Duodenal mucosa (tissue), 2 donors: ENCODE data around the gene ATP6V0A1.

Experiments
- H3K27ac ChIP-seq: one replicate; pipeline ENCODE4 v1.7.0; 2013; ENCODE audit warnings: low read depth, low read length
- H3K27me3 ChIP-seq, 2 donors: one replicate each; pipeline ENCODE4 v1.7.0; 2013; ENCODE audit warnings: low read length in 2 of 2, control low read depth in 1 of 2; ENCODE audit not compliant: insufficient read depth in 2 of 2, control insufficient read depth in 1 of 2
- H3K36me3 ChIP-seq, 2 donors: one replicate each; pipeline ENCODE4 v1.7.0; 2013; ENCODE audit warnings: low read length in 2 of 2, control low read depth in 1 of 2; ENCODE audit not compliant: insufficient read depth in 2 of 2, control insufficient read depth in 1 of 2
- H3K4me1 ChIP-seq, 2 donors: one replicate each; pipeline ENCODE4 v1.7.0; 2013; ENCODE audit warnings: low read length in 2 of 2, control low read depth in 1 of 2; ENCODE audit not compliant: insufficient read depth in 2 of 2, control insufficient read depth in 1 of 2
- H3K4me3 ChIP-seq, 2 donors: one replicate each; pipeline ENCODE4 v1.7.0; 2013; ENCODE audit warnings: low read length in 2 of 2, low read depth in 1 of 2
- H3K9ac ChIP-seq, 2 donors: one replicate each; pipeline ENCODE4 v1.7.0; 2013; ENCODE audit warnings: low read length in 2 of 2, low read depth in 1 of 2
- H3K9me3 ChIP-seq, 2 donors: one replicate each; pipeline ENCODE4 v1.7.0; 2013; ENCODE audit warnings: low read length in 2 of 2, control low read depth in 1 of 2; ENCODE audit not compliant: control insufficient read depth in 1 of 2

ATP6V0A1 gene

GRCh38 chr17:42560246-42560645 is 101.6 kb downstream of the ATP6V0A1 start:
- H3K9ac ChIP-seq, result no peak overlapping the region
- H3K9me3 ChIP-seq, result no peaks in the 10 kb centered on the region
- peaks cover 23 to 33% of the 10 kb centered on the region in 2 donors for H3K4me1 ChIP-seq
- no peaks in the 10 kb centered on the region for H3K27me3 ChIP-seq
- H3K36me3 ChIP-seq, result peaks cover 12 to 15% of the 10 kb centered on the region in 2 donors
- no peak overlapping the region for H3K27ac ChIP-seq
- no peak overlapping the region for H3K4me3 ChIP-seq

- H3K36me3 ChIP-seq, result peaks cover 23 to 29% of the 10 kb centered on the region in 2 donors
- peak within 1 kb of the TSS; percentile 84 to 98 for H3K4me3 ChIP-seq
- peak within 1 kb of the TSS; percentile 69 for H3K27ac ChIP-seq
- H3K4me1 ChIP-seq, result peaks cover 29 to 41% of the 10 kb centered on the region in 2 donors
- no peaks in the 10 kb centered on the region for H3K27me3 ChIP-seq
- peak within 1 kb of the TSS; percentile 96 to 98 for H3K9ac ChIP-seq
- H3K9me3 ChIP-seq, result no peaks in the 10 kb centered on the region
Observed at GRCh38 chr17:42561897-42562387, 103.3 kb downstream of the ATP6V0A1 start, which contains the start of gene COASY. Gene COASY, plus strand, starts transcription at chr17:42562148. Its CDS starts 475 bp downstream, at chr17:42562623.

- Histone ChIP-seq H3K27me3 (no peaks in the 10 kb centered on the region), H3K9me3 (no peaks in the 10 kb centered on the region), H3K27ac (peak overlapping the region; percentile 69), H3K4me1 (peaks cover 29 to 43% of the 10 kb centered on the region in 2 donors), H3K4me3 (peak overlapping the region; percentile 84 to 98), H3K36me3 (peaks cover 23 to 29% of the 10 kb centered on the region in 2 donors), H3K9ac (peak overlapping the region; percentile 96 to 98)
Observed at GRCh38 chr17:42562388-42563142, 103.9 kb downstream of the ATP6V0A1 start.

GRCh38 chr17:42563143-42563509 is 104.4 kb downstream of the ATP6V0A1 start:
- no peak overlapping the region for H3K27ac ChIP-seq
- peak overlapping the region; percentile 96 to 98 for H3K9ac ChIP-seq
- no peaks in the 10 kb centered on the region for H3K9me3 ChIP-seq
- H3K4me3 ChIP-seq, result peak overlapping the region; percentile 84 to 98
- peaks cover 23 to 29% of the 10 kb centered on the region in 2 donors for H3K36me3 ChIP-seq
- peaks cover 29 to 47% of the 10 kb centered on the region in 2 donors for H3K4me1 ChIP-seq
- H3K27me3 ChIP-seq, result no peaks in the 10 kb centered on the region

GRCh38 chr17:42563543-42563942 is 104.9 kb downstream of the ATP6V0A1 start:
- H3K9ac ChIP-seq, result peak overlapping the region; percentile 96 to 98
- H3K4me1 ChIP-seq, result peaks cover 33 to 50% of the 10 kb centered on the region in 2 donors
- H3K27me3 ChIP-seq, result no peaks in the 10 kb centered on the region
- peak overlapping the region; percentile 84 to 98 for H3K4me3 ChIP-seq
- no peak overlapping the region for H3K27ac ChIP-seq
- peaks cover 24 to 31% of the 10 kb centered on the region in 2 donors for H3K36me3 ChIP-seq
- no peaks in the 10 kb centered on the region for H3K9me3 ChIP-seq

- peaks cover 37 to 54% of the 10 kb centered on the region in 2 donors for H3K4me1 ChIP-seq
- H3K9ac ChIP-seq, result peak overlapping the region in 1 of 2 donors; percentile 98
- peaks cover 29 to 35% of the 10 kb centered on the region in 2 donors for H3K36me3 ChIP-seq
- no peaks in the 10 kb centered on the region for H3K27me3 ChIP-seq
- H3K27ac ChIP-seq, result no peak overlapping the region
- H3K4me3 ChIP-seq, result peak overlapping the region; percentile 84 to 98
- no peaks in the 10 kb centered on the region for H3K9me3 ChIP-seq
Observed at GRCh38 chr17:42563950-42564349, 105.3 kb downstream of the ATP6V0A1 start.

GRCh38 chr17:42564815-42565522 is 106.3 kb downstream of the ATP6V0A1 start:
- Histone ChIP-seq H3K4me3 (no peak overlapping the region), H3K4me1 (peaks cover 42 to 62% of the 10 kb centered on the region in 2 donors), H3K9me3 (no peaks in the 10 kb centered on the region), H3K9ac (no peak overlapping the region), H3K27ac (no peak overlapping the region), H3K36me3 (peaks cover 39 to 45% of the 10 kb centered on the region in 2 donors), H3K27me3 (no peaks in the 10 kb centered on the region)

- peaks cover 42 to 62% of the 10 kb centered on the region in 2 donors for H3K4me1 ChIP-seq
- peaks cover 43 to 52% of the 10 kb centered on the region in 2 donors for H3K36me3 ChIP-seq
- no peak overlapping the region for H3K27ac ChIP-seq
- H3K4me3 ChIP-seq, result no peak overlapping the region
- H3K27me3 ChIP-seq, result no peaks in the 10 kb centered on the region
- peak overlapping the region in 1 of 2 donors; percentile 85 for H3K9ac ChIP-seq
- H3K9me3 ChIP-seq, result no peaks in the 10 kb centered on the region
Observed at GRCh38 chr17:42565523-42566214, 107.0 kb downstream of the ATP6V0A1 start.

- Histone ChIP-seq H3K9me3 (no peaks in the 10 kb centered on the region), H3K4me3 (peak overlapping the region; percentile 81 to 93), H3K9ac (peak overlapping the region; percentile 56 to 85), H3K27me3 (no peaks in the 10 kb centered on the region), H3K36me3 (peaks cover 44 to 58% of the 10 kb centered on the region in 2 donors), H3K4me1 (peaks cover 42 to 60% of the 10 kb centered on the region in 2 donors), H3K27ac (peak overlapping the region; percentile 93)
Observed at GRCh38 chr17:42566215-42566882, 107.7 kb downstream of the ATP6V0A1 start.
